Activated naive CD8-positive, alpha-beta T cell (primary cell): Measurements from ENCODE around the gene SPA17.

ENCODE experiments used
- H3K27ac Mint-ChIP-seq: one replicate; pipeline ENCODE4 v1.8.0; 2021; ENCODE audit warnings: mixed read lengths
- H3K27me3 Mint-ChIP-seq: one replicate; pipeline ENCODE4 v1.8.0; 2021; ENCODE audit warnings: mixed read lengths
- H3K36me3 Mint-ChIP-seq: one replicate; pipeline ENCODE4 v1.8.0; 2021; ENCODE audit warnings: mixed read lengths
- H3K4me1 Mint-ChIP-seq: one replicate; pipeline ENCODE4 v1.8.0; 2021; ENCODE audit warnings: low read depth, mixed read lengths
- H3K4me3 Mint-ChIP-seq: one replicate; pipeline ENCODE4 v1.8.0; 2021; ENCODE audit warnings: mild to moderate bottlenecking, mixed read lengths
- H3K9me3 Mint-ChIP-seq: one replicate; pipeline ENCODE4 v1.8.0; 2021; ENCODE audit warnings: low read depth, mixed read lengths

Gene SPA17

GRCh38 chr11:124648610-124649009 is 25.1 kb upstream of the SPA17 start:
- Mint-ChIP-seq H3K27me3 (no peaks in the 10 kb centered on the region), H3K4me1 (peaks cover 3% of the 10 kb centered on the region), H3K36me3 (peaks cover 16% of the 10 kb centered on the region), H3K27ac (no peak overlapping the region), H3K9me3 (no peaks in the 10 kb centered on the region), H3K4me3 (no peak overlapping the region)

GRCh38 chr11:124656774-124657630 is 16.7 kb upstream of the SPA17 start:
- H3K27me3 Mint-ChIP-seq: no peaks in the 10 kb centered on the region
- peaks cover 12% of the 10 kb centered on the region for H3K36me3 Mint-ChIP-seq
- no peak overlapping the region for H3K4me3 Mint-ChIP-seq
- no peak overlapping the region for H3K27ac Mint-ChIP-seq
- no peaks in the 10 kb centered on the region for H3K4me1 Mint-ChIP-seq
- H3K9me3 Mint-ChIP-seq: no peaks in the 10 kb centered on the region

GRCh38 chr11:124657904-124658303 is 15.8 kb upstream of the SPA17 start:
- no peaks in the 10 kb centered on the region for H3K9me3 Mint-ChIP-seq
- H3K4me3 Mint-ChIP-seq: no peak overlapping the region
- no peaks in the 10 kb centered on the region for H3K4me1 Mint-ChIP-seq
- peaks cover 10% of the 10 kb centered on the region for H3K36me3 Mint-ChIP-seq
- H3K27me3 Mint-ChIP-seq: no peaks in the 10 kb centered on the region
- no peak overlapping the region for H3K27ac Mint-ChIP-seq

GRCh38 chr11:124658501-124658900 is 15.2 kb upstream of the SPA17 start:
- no peaks in the 10 kb centered on the region for H3K9me3 Mint-ChIP-seq
- H3K4me1 Mint-ChIP-seq: no peaks in the 10 kb centered on the region
- no peaks in the 10 kb centered on the region for H3K27me3 Mint-ChIP-seq
- H3K4me3 Mint-ChIP-seq: no peak overlapping the region
- H3K36me3 Mint-ChIP-seq: peaks cover 5% of the 10 kb centered on the region
- no peak overlapping the region for H3K27ac Mint-ChIP-seq

GRCh38 chr11:124658986-124659385 is 14.7 kb upstream of the SPA17 start:
- Mint-ChIP-seq H3K36me3 (peaks cover 4% of the 10 kb centered on the region), H3K27ac (no peak overlapping the region), H3K4me3 (no peak overlapping the region), H3K27me3 (no peaks in the 10 kb centered on the region), H3K9me3 (no peaks in the 10 kb centered on the region), H3K4me1 (no peaks in the 10 kb centered on the region)

- H3K36me3 Mint-ChIP-seq: peaks cover 11% of the 10 kb centered on the region
- no peaks in the 10 kb centered on the region for H3K27me3 Mint-ChIP-seq
- H3K4me1 Mint-ChIP-seq: no peaks in the 10 kb centered on the region
- H3K27ac Mint-ChIP-seq: no peak overlapping the region
- H3K9me3 Mint-ChIP-seq: no peaks in the 10 kb centered on the region
- H3K4me3 Mint-ChIP-seq: no peak overlapping the region
Measured at GRCh38 chr11:124661553-124661952, 12.2 kb upstream of the SPA17 start.

- Mint-ChIP-seq H3K4me3 (no peak overlapping the region), H3K36me3 (peaks cover 11% of the 10 kb centered on the region), H3K9me3 (no peaks in the 10 kb centered on the region), H3K27ac (no peak overlapping the region), H3K4me1 (no peaks in the 10 kb centered on the region), H3K27me3 (no peaks in the 10 kb centered on the region)
Measured at GRCh38 chr11:124662106-124662505, 11.6 kb upstream of the SPA17 start.

- Mint-ChIP-seq H3K27me3 (no peaks in the 10 kb centered on the region), H3K36me3 (peaks cover 11% of the 10 kb centered on the region), H3K27ac (no peak overlapping the region), H3K4me1 (no peaks in the 10 kb centered on the region), H3K9me3 (no peaks in the 10 kb centered on the region), H3K4me3 (no peak overlapping the region)
Measured at GRCh38 chr11:124663861-124664260, 9.8 kb upstream of the SPA17 start.

GRCh38 chr11:124667601-124668000 is 6.1 kb upstream of the SPA17 start:
- H3K27ac Mint-ChIP-seq: no peak overlapping the region
- H3K4me1 Mint-ChIP-seq: peaks cover 12% of the 10 kb centered on the region
- peaks cover 7% of the 10 kb centered on the region for H3K36me3 Mint-ChIP-seq
- no peaks in the 10 kb centered on the region for H3K27me3 Mint-ChIP-seq
- no peak overlapping the region for H3K4me3 Mint-ChIP-seq
- H3K9me3 Mint-ChIP-seq: no peaks in the 10 kb centered on the region

GRCh38 chr11:124669193-124669592 is 4.5 kb upstream of the SPA17 start:
- Mint-ChIP-seq H3K27ac (no peak overlapping the region), H3K36me3 (peaks cover 7% of the 10 kb centered on the region), H3K9me3 (no peaks in the 10 kb centered on the region), H3K4me3 (no peak overlapping the region), H3K27me3 (no peaks in the 10 kb centered on the region), H3K4me1 (peaks cover 18% of the 10 kb centered on the region)

GRCh38 chr11:124670732-124671131 is 3.0 kb upstream of the SPA17 start:
- H3K27ac Mint-ChIP-seq: no peak overlapping the region
- H3K4me3 Mint-ChIP-seq: no peak overlapping the region
- no peaks in the 10 kb centered on the region for H3K36me3 Mint-ChIP-seq
- no peaks in the 10 kb centered on the region for H3K27me3 Mint-ChIP-seq
- H3K9me3 Mint-ChIP-seq: no peaks in the 10 kb centered on the region
- H3K4me1 Mint-ChIP-seq: peaks cover 20% of the 10 kb centered on the region

- no peaks in the 10 kb centered on the region for H3K9me3 Mint-ChIP-seq
- peak overlapping the region; percentile 59 for H3K27ac Mint-ChIP-seq
- H3K36me3 Mint-ChIP-seq: no peaks in the 10 kb centered on the region
- H3K27me3 Mint-ChIP-seq: no peaks in the 10 kb centered on the region
- peaks cover 20% of the 10 kb centered on the region for H3K4me1 Mint-ChIP-seq
- H3K4me3 Mint-ChIP-seq: peak overlapping the region; percentile 91
Measured at GRCh38 chr11:124672536-124673215, 1.0 kb upstream of the SPA17 start.

- H3K4me1 Mint-ChIP-seq: peaks cover 20% of the 10 kb centered on the region
- no peaks in the 10 kb centered on the region for H3K36me3 Mint-ChIP-seq
- no peaks in the 10 kb centered on the region for H3K9me3 Mint-ChIP-seq
- no peaks in the 10 kb centered on the region for H3K27me3 Mint-ChIP-seq
- peak overlapping the region; percentile 91 for H3K4me3 Mint-ChIP-seq
- peak overlapping the region; percentile 85 for H3K27ac Mint-ChIP-seq
Measured at GRCh38 chr11:124674168-124674517, 439 bp downstream of the SPA17 start.

- Mint-ChIP-seq H3K4me3 (peak overlapping the region; percentile 91), H3K36me3 (no peaks in the 10 kb centered on the region)
Measured at GRCh38 chr11:124674571-124674970, 867 bp downstream of the SPA17 start.

GRCh38 chr11:124676386-124676785 is 2.7 kb downstream of the SPA17 start:
- H3K27me3 Mint-ChIP-seq: no peaks in the 10 kb centered on the region
- H3K36me3 Mint-ChIP-seq: no peaks in the 10 kb centered on the region
- peaks cover 19% of the 10 kb centered on the region for H3K4me1 Mint-ChIP-seq

More at GRCh38 chr11:124674571-124674970, 867 bp downstream of the SPA17 start:
- Mint-ChIP-seq H3K4me1 (peaks cover 20% of the 10 kb centered on the region), H3K27ac (peak overlapping the region; percentile 85), H3K27me3 (no peaks in the 10 kb centered on the region), H3K9me3 (no peaks in the 10 kb centered on the region)

More at GRCh38 chr11:124676386-124676785, 2.7 kb downstream of the SPA17 start:
- no peak overlapping the region for H3K4me3 Mint-ChIP-seq
- H3K9me3 Mint-ChIP-seq: no peaks in the 10 kb centered on the region
- no peak overlapping the region for H3K27ac Mint-ChIP-seq
